HG03460 (cell line): ENCODE data around the gene KLHL29.
"Not testable (repeated sequence)": the region's sequence is repeated elsewhere in the genome, so short reads cannot be mapped to it uniquely, and the experiment has no call there.

ENCODE experiments used
- ATAC-seq: cut with Tn5 transposase; IDR thresholded peaks from one replicate; pipeline ENCODE4 v1.9.1; 2021; ENCODE audit not compliant: unreplicated experiment

The KLHL29 gene

GRCh38 chr2:23698721-23699579 lies 314.0 kb downstream of the KLHL29 start:
- no peak for ATAC-seq

DNA sequence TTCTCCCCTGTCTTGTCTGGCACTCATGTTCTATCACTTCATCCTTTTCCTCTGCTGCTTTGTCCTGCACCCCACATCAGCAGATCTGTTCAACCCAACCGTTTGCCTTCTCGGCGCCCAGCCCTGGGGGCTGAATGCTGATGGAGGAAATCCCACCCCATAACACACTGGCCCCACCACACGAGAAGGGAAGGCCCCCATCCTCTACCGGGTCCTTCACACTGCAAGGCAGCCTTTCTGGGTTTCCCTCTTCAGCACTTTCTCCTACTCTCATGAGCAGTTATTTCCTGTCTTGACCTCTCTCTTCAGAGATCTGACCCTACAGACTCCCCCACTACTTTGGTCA lies 314.6 kb downstream of the KLHL29 start:
- no peak for ATAC-seq

DNA sequence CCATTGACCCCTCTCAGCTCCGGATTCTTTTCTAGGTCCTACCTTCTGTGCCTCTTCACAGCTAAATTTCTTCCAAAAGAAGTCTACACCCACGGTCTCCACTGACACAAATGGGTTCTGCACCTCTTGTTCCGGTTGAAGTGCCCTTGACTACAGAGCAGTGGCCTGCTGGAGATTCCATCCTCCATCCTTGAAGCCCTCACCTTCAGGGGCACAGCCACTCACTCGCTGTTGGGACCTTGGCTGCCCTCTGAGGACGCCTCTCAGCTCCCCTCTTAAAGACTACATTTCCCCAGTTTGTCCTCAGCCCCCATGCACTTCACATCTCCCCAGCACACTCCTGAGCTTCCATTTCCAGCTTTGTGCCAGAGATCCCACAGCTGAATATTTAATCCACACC lies 315.6 kb downstream of the KLHL29 start:
- ATAC-seq: no peak

DNA sequence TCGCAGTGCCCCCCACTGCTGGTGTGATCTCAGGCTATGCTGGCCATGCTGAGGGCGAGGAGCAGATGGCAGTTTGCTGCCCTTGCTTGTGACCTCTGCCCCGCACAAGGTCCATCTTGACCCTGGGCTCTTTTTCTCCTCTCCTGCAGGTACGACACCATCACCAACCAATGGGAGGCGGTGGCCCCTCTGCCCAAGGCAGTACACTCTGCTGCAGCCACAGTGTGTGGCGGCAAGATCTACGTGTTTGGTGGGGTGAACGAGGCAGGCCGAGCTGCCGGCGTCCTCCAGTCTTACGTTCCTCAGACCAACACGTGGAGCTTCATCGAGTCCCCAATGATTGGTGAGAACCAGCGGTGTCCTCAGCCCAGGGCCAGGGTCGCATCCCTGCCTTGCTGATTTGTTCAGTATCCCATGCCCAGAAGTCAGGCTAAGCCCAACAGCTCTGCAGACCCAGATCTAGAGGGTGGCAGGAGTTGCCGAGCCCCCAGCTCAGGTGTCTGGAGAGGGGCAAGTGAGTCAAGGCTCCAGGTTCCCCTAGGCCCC lies 318.1 kb downstream of the KLHL29 start:
- ATAC-seq: no peak

GRCh38 chr2:23703583-23704385 lies 318.8 kb downstream of the KLHL29 start:
- ATAC-seq: no peak

DNA sequence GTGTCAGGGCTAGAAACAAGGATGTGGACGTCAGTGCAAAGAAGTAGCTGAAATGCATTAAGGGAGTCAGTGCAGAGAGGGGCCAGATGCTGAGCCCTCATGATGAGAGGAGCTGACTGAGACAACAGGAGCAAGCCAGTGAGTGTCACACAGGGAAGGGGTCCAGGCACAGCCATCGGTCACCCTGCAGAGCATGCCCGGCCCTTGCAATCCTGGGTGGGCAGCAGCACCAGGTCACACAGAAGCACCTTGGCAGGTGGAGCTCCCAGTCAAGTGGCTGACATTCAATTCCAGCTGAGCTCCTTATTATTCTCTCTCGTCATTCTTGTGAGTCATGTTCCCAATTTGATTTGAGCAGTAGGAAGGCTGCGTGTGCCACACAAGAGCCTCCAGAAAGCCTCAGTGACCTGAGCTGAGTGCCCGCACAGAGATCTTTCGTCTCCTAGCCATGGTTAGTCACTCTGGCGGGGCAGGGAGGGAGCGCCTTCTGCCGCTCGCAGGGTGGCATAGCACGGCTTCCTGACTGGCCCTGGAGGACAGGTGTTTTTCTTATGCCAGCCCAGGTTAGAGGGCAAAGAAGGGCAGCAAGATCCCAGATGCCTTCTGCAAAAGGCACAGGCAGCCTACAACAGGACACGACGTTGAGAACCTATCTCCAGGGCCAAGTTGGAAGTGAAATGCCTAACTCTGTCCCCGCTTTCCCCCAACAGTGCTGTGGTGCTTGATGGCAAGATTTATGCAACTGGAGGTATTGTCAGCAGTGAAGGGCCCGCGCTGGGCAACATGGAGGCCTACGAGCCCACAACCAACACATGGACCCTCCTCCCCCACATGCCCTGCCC lies 321.0 kb downstream of the KLHL29 start:
- ATAC-seq: no peak

GRCh38 chr2:23706613-23707078 lies 321.7 kb downstream of the KLHL29 start:
- no peak for ATAC-seq

- no peak for ATAC-seq
Measured at GRCh38 chr2:23707096-23707495, 322.1 kb downstream of the KLHL29 start.

DNA sequence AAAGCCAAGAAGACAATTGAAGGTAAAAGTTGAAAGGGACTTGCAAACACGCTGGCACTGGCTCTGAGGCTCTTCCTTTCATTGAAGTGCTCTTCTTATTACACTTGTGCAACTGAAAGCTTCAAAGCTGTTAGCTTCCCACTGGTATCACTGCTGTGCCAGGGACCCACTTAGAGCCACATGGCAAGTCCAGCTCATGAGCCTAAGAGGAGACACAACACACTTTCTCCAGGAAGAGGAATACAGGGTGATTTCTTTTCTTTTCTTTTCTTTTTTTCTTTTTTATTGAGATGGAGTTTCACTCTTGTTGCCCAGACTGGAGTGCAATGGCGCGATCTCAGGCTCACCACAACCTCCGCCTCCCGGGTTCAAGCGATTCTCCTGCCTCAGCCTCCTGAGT lies 323.8 kb downstream of the KLHL29 start:
- no peak for ATAC-seq

- no peak for ATAC-seq
Measured at GRCh38 chr2:23709311-23709710, 324.3 kb downstream of the KLHL29 start.

DNA sequence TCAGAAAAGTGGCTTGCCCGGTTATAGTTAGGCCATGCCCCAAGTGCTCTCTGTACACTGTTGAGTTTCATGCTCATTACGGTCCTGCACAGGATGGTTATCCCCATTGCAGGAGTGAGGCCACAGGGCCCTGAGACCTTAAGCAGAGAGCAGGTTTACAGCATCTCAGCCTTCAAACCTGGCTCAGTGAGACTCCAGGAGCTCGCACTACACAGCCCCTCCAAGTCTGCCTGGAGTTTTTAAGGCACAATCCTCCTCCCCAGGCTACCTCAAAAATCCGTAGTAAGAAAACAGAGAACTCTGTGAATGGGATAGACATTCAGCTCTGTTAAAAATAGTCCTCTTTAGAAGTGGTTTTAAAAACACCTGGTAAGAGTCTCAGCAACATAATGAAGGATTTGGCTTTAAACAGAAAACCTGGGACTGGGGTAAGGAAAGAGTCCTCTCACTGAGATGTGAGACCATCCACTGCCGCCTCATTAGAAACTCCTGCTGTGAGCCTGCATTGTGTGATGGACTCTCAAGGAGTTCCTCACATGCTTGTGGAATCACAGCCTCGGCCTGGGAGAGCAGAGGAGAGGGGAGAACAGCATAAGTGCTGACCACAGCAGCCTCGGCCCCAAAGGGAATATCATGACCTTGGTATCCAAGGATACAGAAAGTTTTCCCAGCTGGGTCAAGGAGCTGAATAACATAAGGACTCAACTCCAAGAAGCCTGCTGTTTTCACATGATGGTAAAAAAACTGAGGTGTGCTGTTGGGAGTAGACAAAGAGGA lies 327.2 kb downstream of the KLHL29 start:
- no peak for ATAC-seq

DNA sequence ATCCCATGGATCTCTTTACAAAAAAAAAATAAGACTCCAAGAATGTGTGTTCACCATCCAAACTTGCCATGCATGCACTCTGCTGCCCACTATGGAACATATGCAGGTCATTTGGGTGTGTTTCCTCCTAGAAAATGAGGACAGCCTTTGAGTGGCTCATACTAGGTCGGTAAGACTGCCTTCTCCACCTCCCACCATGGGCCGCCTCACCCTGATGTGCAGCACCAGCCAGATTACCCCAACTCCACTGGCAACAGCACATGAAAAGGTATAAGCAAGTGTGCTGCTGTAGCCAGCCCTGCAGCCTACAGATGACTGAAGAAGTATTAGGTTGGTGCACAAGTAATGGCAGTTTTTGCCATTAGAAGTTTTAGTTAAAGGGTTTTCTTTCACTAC lies 327.8 kb downstream of the KLHL29 start:
- ATAC-seq: no peak

DNA sequence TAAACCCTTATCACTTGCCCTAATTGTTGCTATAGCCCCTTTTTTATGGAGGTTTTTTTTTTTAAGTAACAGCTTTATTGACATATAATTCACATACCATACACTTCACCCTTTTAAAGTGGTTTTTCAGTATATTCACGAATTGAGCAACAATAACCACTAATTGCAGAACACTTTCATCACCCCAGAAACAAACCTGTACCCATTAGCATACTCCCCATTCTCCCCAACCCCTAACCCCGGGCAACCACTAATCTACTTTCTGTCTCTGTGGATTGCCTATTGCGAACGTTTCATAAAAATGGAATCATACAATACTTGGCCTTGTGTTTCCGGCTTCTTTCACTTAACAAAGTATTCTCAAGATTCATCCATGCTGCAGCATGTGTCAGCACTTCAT lies 328.4 kb downstream of the KLHL29 start:
- no peak for ATAC-seq

DNA sequence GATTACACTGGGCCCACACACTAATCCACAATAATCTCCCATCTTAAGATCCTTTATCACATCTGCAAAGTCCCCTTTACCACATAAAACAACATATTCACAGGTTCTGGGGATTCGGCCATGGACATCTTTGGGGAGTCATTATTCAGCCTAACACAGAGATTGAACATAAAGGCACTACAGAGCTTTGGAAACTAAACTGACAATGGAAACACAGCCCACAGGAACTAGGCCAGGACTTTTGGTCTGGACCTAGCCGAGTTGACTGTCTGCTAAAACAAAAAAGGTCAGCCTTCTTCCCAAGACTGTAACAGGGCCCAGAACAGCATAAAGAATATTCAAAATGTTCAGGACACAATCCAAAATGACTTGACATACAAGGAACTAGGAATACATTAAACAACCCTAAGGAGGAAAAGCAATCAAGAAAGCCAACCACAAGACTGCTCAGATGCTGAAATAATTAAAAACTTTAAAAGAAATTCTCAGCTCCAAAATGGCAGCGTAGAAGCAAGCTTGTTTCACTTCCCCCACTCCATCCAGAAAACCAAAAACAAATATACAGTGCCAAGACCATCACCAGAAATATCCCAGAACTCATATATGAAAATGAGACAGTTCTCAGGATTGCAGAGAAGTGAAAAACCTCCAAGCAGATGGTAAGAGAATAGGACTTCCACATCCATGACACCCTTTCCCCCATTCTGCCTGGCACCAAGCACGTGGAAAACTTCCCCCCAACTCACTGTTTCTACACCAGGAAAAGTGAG lies 334.1 kb downstream of the KLHL29 start:
- ATAC-seq: no peak

DNA sequence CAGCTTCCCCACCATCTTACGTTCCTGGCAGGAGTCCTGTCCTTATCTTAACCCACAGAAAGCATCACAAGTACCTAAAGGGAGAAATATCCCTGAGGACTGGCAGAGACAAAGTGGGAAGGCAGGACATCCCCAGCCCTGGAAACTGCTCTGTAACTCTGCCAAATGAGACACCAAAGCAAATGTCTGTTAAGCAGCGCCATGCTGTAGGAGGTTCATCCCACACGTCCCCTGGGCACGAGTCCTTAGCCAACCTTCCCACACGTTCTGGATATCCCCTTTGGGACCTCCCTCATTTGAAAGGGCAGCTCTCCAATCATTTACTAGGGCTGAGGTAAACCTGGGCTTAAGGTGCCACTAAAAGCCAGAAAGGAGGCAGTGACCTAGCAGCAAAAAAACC lies 334.7 kb downstream of the KLHL29 start:
- no peak for ATAC-seq

GRCh38 chr2:23720705-23721453 lies 335.9 kb downstream of the KLHL29 start:
- ATAC-seq: no peak

DNA sequence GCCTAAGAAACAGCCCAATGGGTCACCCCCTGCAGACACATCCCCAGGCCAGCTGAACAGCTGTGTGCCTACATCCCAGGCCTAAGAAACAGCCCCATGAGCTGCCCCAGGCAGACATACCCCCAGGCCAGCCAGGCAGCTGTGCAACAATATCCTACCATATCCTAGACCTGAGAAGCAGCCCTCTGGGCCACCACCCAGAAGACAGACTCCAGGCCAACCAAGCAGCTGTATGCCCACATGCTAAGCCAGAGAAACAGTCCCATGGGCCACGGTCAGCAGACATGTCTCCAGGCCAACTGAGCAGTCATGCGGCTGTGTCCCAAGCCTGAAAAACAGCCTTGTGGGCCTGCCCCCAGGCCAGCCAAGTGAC lies 336.5 kb downstream of the KLHL29 start:
- no peak for ATAC-seq

- no peak for ATAC-seq
Measured at GRCh38 chr2:23722255-23722654, 337.3 kb downstream of the KLHL29 start.

DNA sequence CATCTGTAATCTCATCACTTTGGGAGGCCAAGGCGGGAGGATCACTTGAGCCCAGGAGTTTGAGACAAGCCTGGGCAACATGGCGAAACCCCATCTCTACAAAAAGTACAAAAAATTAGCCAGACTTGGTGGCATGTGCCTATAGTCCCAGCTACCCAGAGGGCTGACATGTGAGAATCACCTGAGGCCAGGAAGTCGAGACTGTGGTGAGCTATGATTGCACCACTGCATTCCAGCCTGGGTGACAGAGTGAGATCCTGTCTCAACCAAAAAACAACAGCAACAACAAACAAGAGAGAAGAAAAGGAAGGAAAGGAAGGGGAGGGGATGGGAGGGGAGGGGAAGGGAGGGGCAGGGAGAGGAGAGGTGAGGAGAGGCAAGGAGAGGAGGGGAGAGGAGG lies 338.1 kb downstream of the KLHL29 start:
- not testable (repeated sequence) for ATAC-seq
